WTC11 (cell line): ENCODE measurements around the gene AGL. TPM values are rescaled to one million over a fixed set of nuclear protein-coding genes. Genes with fewer than 3 reads are reported as not detected.

ENCODE experiments used
- ATAC-seq: fragments of 200-7000 bp; cut with Tn5 transposase; 2 replicates; pipeline ENCODE4 v1.10.0; 2021; ENCODE audit warnings: mild to moderate bottlenecking, moderate library complexity
- CTCF ChIA-PET: fragments of 300-600 bp; sonication (Branson Sonifier 250); formaldehyde crosslinking; loops from one replicate; lab custom pipeline; 2021; ENCODE audit warnings: antibody characterized with exemption; lab: Charles Lee
- POLR2A ChIA-PET: fragments of 350-600 bp; sonication (Branson Sonifier 250); formaldehyde crosslinking; loops from one replicate; lab custom pipeline; 2021; ENCODE audit warnings: antibody characterized with exemption; lab: Charles Lee
- DNase-seq: peaks from one replicate; pipeline ENCODE4 v3.0.0; 2021; ENCODE audit warnings: low spot score
- H3K27ac Mint-ChIP-seq: 2 replicates; pipeline ENCODE4 v1.8.0; 2021; ENCODE audit warnings: mixed read lengths
- H3K27me3 Mint-ChIP-seq: 2 replicates; pipeline ENCODE4 v1.8.0; 2021; ENCODE audit warnings: low read depth, mild to moderate bottlenecking, moderate library complexity, mixed read lengths
- H3K36me3 Mint-ChIP-seq: 2 replicates; pipeline ENCODE4 v1.8.0; 2021; ENCODE audit warnings: mixed read lengths
- H3K4me1 Mint-ChIP-seq: 2 replicates; pipeline ENCODE4 v1.8.0; 2022; ENCODE audit warnings: mixed read lengths
- H3K4me3 Mint-ChIP-seq: 2 replicates; pipeline ENCODE4 v1.8.0; 2021; ENCODE audit warnings: mild to moderate bottlenecking, moderate library complexity, mixed read lengths
- H3K9me3 Mint-ChIP-seq: 2 replicates; pipeline ENCODE4 v1.8.0; 2021; ENCODE audit warnings: mixed read lengths
- AFF4 ChIP-seq: sonication (generic); formaldehyde crosslinking; IDR thresholded peaks from 2 replicates; pipeline ENCODE4 v1.8.1; 2023; ENCODE audit warnings: mild to moderate bottlenecking, missing genetic modification reagents, borderline replicate concordance
- ATF2 ChIP-seq: sonication (generic); formaldehyde crosslinking; IDR thresholded peaks from 2 replicates; pipeline ENCODE4 v1.8.1; 2022; ENCODE audit warnings: low read depth, missing genetic modification reagents, borderline replicate concordance
- ELF4 ChIP-seq: sonication (generic); formaldehyde crosslinking; IDR thresholded peaks from 2 replicates; pipeline ENCODE4 v1.8.1; 2022; ENCODE audit warnings: low read depth, mild to moderate bottlenecking, moderate library complexity, missing genetic modification reagents
- ESRRA ChIP-seq: sonication (generic); formaldehyde crosslinking; IDR thresholded peaks from 2 replicates; pipeline ENCODE4 v1.8.1; 2022; ENCODE audit warnings: mild to moderate bottlenecking, missing genetic modification reagents, borderline replicate concordance
- ETV6 ChIP-seq: sonication (generic); formaldehyde crosslinking; IDR thresholded peaks from 2 replicates; pipeline ENCODE4 v1.8.1; 2022; ENCODE audit warnings: mild to moderate bottlenecking, missing genetic modification reagents
- FOXP1 ChIP-seq: sonication (generic); formaldehyde crosslinking; IDR thresholded peaks from 2 replicates; pipeline ENCODE4 v1.8.0; 2022; ENCODE audit warnings: missing genetic modification reagents, mild to moderate bottlenecking, moderate library complexity, borderline replicate concordance
- GABPB1 ChIP-seq: sonication (generic); formaldehyde crosslinking; IDR thresholded peaks from 2 replicates; pipeline ENCODE4 v1.8.1; 2023; ENCODE audit warnings: mild to moderate bottlenecking, missing genetic modification reagents
- IRF2 ChIP-seq: sonication (generic); formaldehyde crosslinking; IDR thresholded peaks from 2 replicates; pipeline ENCODE4 v1.8.0; 2022; ENCODE audit warnings: low read depth, missing genetic modification reagents, borderline replicate concordance
- KAT7 ChIP-seq: sonication (generic); formaldehyde crosslinking; IDR thresholded peaks from 2 replicates; pipeline ENCODE4 v1.8.1; 2023; ENCODE audit warnings: missing genetic modification reagents, mild to moderate bottlenecking, borderline replicate concordance
- NFE2L1 ChIP-seq: sonication (generic); formaldehyde crosslinking; IDR thresholded peaks from 2 replicates; pipeline ENCODE4 v1.8.1; 2023; ENCODE audit warnings: missing genetic modification reagents
- NR1H2 ChIP-seq: sonication (generic); formaldehyde crosslinking; IDR thresholded peaks from 2 replicates; pipeline ENCODE4 v1.9.0; 2021; ENCODE audit warnings: mild to moderate bottlenecking, moderate library complexity, missing genetic modification reagents
- RORB ChIP-seq: fragments of 250-450 bp; sonication (Bioruptor Pico); IDR thresholded peaks from 2 replicates; pipeline ENCODE4 v1.9.0; 2021; ENCODE audit warnings: mild to moderate bottlenecking
- SMAD3 ChIP-seq: sonication (generic); formaldehyde crosslinking; IDR thresholded peaks from 2 replicates; pipeline ENCODE4 v1.8.0; 2022; ENCODE audit warnings: missing genetic modification reagents, mild to moderate bottlenecking, borderline replicate concordance
- TCF7 ChIP-seq: sonication (generic); formaldehyde crosslinking; IDR thresholded peaks from 2 replicates; pipeline ENCODE4 v1.8.0; 2022; ENCODE audit warnings: mild to moderate bottlenecking, low read depth, missing genetic modification reagents, moderate library complexity
- TEAD1 ChIP-seq: sonication (generic); formaldehyde crosslinking; IDR thresholded peaks from 2 replicates; pipeline ENCODE4 v1.8.0; 2022; ENCODE audit warnings: mild to moderate bottlenecking, missing genetic modification reagents
- ZBTB43 ChIP-seq: sonication (generic); formaldehyde crosslinking; IDR thresholded peaks from 2 replicates; pipeline ENCODE4 v1.8.1; 2023; ENCODE audit warnings: mild to moderate bottlenecking, missing genetic modification reagents
- ZNF281 ChIP-seq: sonication (generic); formaldehyde crosslinking; IDR thresholded peaks from 2 replicates; pipeline ENCODE4 v1.8.0; 2023; ENCODE audit warnings: mild to moderate bottlenecking, missing genetic modification reagents
- ZNF416 ChIP-seq: fragments of 250-450 bp; sonication (Bioruptor Pico); IDR thresholded peaks from 2 replicates; pipeline ENCODE4 v1.9.0; 2021; ENCODE audit warnings: mild to moderate bottlenecking, inconsistent platforms
- ZNF425 ChIP-seq: fragments of 250-450 bp; sonication (Bioruptor Pico); conservative IDR thresholded peaks from 2 replicates; pipeline ENCODE4 v1.9.0; 2021; ENCODE audit warnings: mild to moderate bottlenecking
- total RNA-seq: library from RNA; stranded (reverse); gene quantifications from 3 replicates; pipeline ENCODE4 v1.2.3, GENCODE V29; 2021
- TF ChIP-seq, protein P1 (sequence below): sonication (generic); formaldehyde crosslinking; IDR thresholded peaks from 2 replicates; pipeline ENCODE4 v1.8.0; 2022; ENCODE audit warnings: missing genetic modification reagents

AGL gene
- total RNA-seq, 1 experiment from 2014 or later = 22.5 TPM

DNA sequence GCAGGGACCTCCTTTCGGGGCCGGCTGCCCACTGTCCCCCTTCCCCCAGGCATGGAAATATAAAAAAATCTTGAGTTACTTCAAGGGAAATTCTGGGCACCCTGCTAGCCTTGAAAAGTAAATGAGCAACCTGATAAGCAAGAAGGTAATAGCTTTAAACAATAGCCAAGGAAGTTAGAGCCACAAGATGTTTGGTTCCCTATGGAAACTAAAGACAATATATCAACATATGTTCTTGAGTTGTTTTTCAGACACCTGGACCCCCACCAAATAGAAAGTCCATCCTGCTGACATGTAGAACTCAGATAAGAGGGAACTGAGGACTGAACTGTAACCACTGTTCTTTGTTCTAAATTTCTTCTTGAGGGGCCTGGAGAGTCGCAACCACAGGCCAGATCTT lies 100.3 kb downstream of the AGL start (continued):
- TF ChIP-seq ATF2 (no peak), ZBTB43 (CRISPR knock-in tag) (no peak), ZNF281 (CRISPR knock-in tag) (no peak), FOXP1 (CRISPR knock-in tag) (no peak), ZNF425 (CRISPR knock-in tag) (no peak), KAT7 (no peak), TCF7 (CRISPR knock-in tag) (no peak), ETV6 (CRISPR knock-in tag) (no peak), TEAD1 (CRISPR knock-in tag) (no peak), IRF2 (no peak)

GRCh38 chr1:99952522-99952921 lies 102.4 kb downstream of the AGL start:
- H3K36me3 Mint-ChIP-seq = peaks cover 2% of the 10 kb centered on the region; the same call in 1 of the 2 replicates
- ChIA-PET POLR2A (no interaction called here), CTCF (no interaction called here)
- DNase-seq = no peak
- no peak for ATAC-seq
- no peaks in the 10 kb centered on the region for H3K27me3 Mint-ChIP-seq
- H3K4me1 Mint-ChIP-seq = 0 out of 2 replicates have a peak, but pooled peaks cover 6% of the 10 kb centered on the region
- no peak for TF ChIP-seq ESRRA
- no peak for TF ChIP-seq GABPB1 (CRISPR knock-in tag)
- no peak for TF ChIP-seq TCF7 (CRISPR knock-in tag)
- H3K4me3 Mint-ChIP-seq = no peak overlapping the region
- no peak overlapping the region for H3K27ac Mint-ChIP-seq
- H3K9me3 Mint-ChIP-seq = peaks cover 6% of the 10 kb centered on the region; the same call in 1 of the 2 replicates

GRCh38 chr1:99955375-99955774 lies 105.2 kb downstream of the AGL start:
- peaks cover 13% of the 10 kb centered on the region for H3K4me1 Mint-ChIP-seq
- ChIA-PET CTCF (no interaction called here), POLR2A (no interaction called here)
- H3K36me3 Mint-ChIP-seq = peaks cover 2% of the 10 kb centered on the region; the same call in 1 of the 2 replicates
- H3K27me3 Mint-ChIP-seq = no peaks in the 10 kb centered on the region
- no peak overlapping the region for H3K27ac Mint-ChIP-seq
- ATAC-seq = no peak
- H3K4me3 Mint-ChIP-seq = no peak overlapping the region
- DNase-seq = no peak
- peaks cover 10% of the 10 kb centered on the region; the same call in 1 of the 2 replicates for H3K9me3 Mint-ChIP-seq
- TF ChIP-seq RORB (CRISPR knock-in tag) (no peak), ELF4 (CRISPR knock-in tag) (no peak), AFF4 (no peak), NFE2L1 (CRISPR knock-in tag) (no peak), NR1H2 (CRISPR knock-in tag) (no peak), ZNF416 (CRISPR knock-in tag) (no peak), SMAD3 (CRISPR knock-in tag) (no peak)
- TF ChIP-seq, protein P1, sequence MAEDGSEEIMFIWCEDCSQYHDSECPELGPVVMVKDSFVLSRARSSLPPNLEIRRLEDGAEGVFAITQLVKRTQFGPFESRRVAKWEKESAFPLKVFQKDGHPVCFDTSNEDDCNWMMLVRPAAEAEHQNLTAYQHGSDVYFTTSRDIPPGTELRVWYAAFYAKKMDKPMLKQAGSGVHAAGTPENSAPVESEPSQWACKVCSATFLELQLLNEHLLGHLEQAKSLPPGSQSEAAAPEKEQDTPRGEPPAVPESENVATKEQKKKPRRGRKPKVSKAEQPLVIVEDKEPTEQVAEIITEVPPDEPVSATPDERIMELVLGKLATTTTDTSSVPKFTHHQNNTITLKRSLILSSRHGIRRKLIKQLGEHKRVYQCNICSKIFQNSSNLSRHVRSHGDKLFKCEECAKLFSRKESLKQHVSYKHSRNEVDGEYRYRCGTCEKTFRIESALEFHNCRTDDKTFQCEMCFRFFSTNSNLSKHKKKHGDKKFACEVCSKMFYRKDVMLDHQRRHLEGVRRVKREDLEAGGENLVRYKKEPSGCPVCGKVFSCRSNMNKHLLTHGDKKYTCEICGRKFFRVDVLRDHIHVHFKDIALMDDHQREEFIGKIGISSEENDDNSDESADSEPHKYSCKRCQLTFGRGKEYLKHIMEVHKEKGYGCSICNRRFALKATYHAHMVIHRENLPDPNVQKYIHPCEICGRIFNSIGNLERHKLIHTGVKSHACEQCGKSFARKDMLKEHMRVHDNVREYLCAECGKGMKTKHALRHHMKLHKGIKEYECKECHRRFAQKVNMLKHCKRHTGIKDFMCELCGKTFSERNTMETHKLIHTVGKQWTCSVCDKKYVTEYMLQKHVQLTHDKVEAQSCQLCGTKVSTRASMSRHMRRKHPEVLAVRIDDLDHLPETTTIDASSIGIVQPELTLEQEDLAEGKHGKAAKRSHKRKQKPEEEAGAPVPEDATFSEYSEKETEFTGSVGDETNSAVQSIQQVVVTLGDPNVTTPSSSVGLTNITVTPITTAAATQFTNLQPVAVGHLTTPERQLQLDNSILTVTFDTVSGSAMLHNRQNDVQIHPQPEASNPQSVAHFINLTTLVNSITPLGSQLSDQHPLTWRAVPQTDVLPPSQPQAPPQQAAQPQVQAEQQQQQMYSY (CRISPR knock-in tag) = no peak
